H1 (cell line): ENCODE measurements around the gene OR52N2. TPM values are rescaled to one million over a fixed set of nuclear protein-coding genes. Genes with fewer than 3 reads are reported as not detected.

Experiments
- CTCF ChIA-PET: fragments of 300-600 bp; sonication (Branson Sonifier 250); formaldehyde crosslinking; loops from one replicate; lab custom pipeline; 2021; ENCODE audit not compliant: partially characterized antibody; lab: Charles Lee
- POLR2A ChIA-PET: fragments of 300-600 bp; sonication (Branson Sonifier 250); formaldehyde crosslinking; loops from one replicate; lab custom pipeline; 2021; ENCODE audit warnings: inconsistent platforms; ENCODE audit not compliant: partially characterized antibody; lab: Charles Lee
- DNase-seq, 2 experiments: peaks; one replicate each; pipeline versions ENCODE4 v3.0.0 to v3.0.0-alpha.2; 2010 to 2022; ENCODE audit warnings: low spot score in 2 of 2, low read depth in 1 of 2, mixed read lengths in 1 of 2
- FAIRE-seq: peaks from 2 replicates; lab custom pipeline; 2011; peaks lifted over from hg19 to GRCh38; lab: Jason Lieb, UNC
- H2AFZ ChIP-seq: 2 replicates; pipeline ENCODE4 v1.8.1; 2012; ENCODE audit warnings: low read length, inconsistent platforms
- H2AK5ac ChIP-seq: 2 replicates; pipeline ENCODE4 v1.6.1; 2013; ENCODE audit warnings: low read depth, low read length
- H2BK120ac ChIP-seq: replicated peaks from 2 replicates; pipeline ENCODE3; 2013; ENCODE audit warnings: low read depth, low read length, inconsistent platforms
- H2BK12ac ChIP-seq: 2 replicates; pipeline ENCODE4 v1.6.1; 2013; ENCODE audit warnings: low read depth, low read length
- H2BK15ac ChIP-seq: 2 replicates; pipeline ENCODE4 v1.6.1; 2013; ENCODE audit warnings: low read length
- H2BK20ac ChIP-seq: 2 replicates; pipeline ENCODE4 v1.6.1; 2013; ENCODE audit warnings: low read length
- H2BK5ac ChIP-seq: 2 replicates; pipeline ENCODE4 v1.6.1; 2013; ENCODE audit warnings: low read depth, low read length
- H3K14ac ChIP-seq: 2 replicates; pipeline ENCODE4 v1.6.1; 2013; ENCODE audit warnings: inconsistent platforms; ENCODE audit not compliant: insufficient read length
- H3K18ac ChIP-seq: 2 replicates; pipeline ENCODE4 v1.6.1; 2013; ENCODE audit warnings: low read length; ENCODE audit errors: extremely low read depth
- H3K23ac ChIP-seq: 2 replicates; pipeline ENCODE4 v1.6.1; 2013; ENCODE audit warnings: inconsistent platforms; ENCODE audit not compliant: insufficient read length
- H3K23me2 ChIP-seq: 2 replicates; pipeline ENCODE4 v1.6.1; 2013; ENCODE audit warnings: low read depth, low read length
- H3K27ac ChIP-seq: 2 replicates; pipeline ENCODE4 v1.6.1; 2011; ENCODE audit warnings: low read depth, low read length, inconsistent platforms
- H3K27me3 ChIP-seq, 4 experiments: replicated peaks in 1 of 4; 1 replicate in 1 of 4; 2 replicates in 3 of 4; pipeline versions ENCODE4 v1.6.1 to v1.8.1; 2011 to 2013; ENCODE audit warnings: low read length in 3 of 4, mild to moderate bottlenecking in 3 of 4, inconsistent platforms in 2 of 4, mixed read lengths in 2 of 4, moderate library complexity in 1 of 4; ENCODE audit not compliant: control insufficient read depth in 3 of 4, insufficient read depth in 3 of 4; ENCODE audit errors: extremely low read depth in 1 of 4
- H3K36me3 ChIP-seq, 4 experiments: 2 replicates each; pipeline versions ENCODE4 v1.6.1 to v1.8.1; 2011 to 2013; ENCODE audit warnings: mild to moderate bottlenecking in 4 of 4, low read length in 3 of 4, moderate library complexity in 2 of 4, control low read depth in 1 of 4, inconsistent platforms in 1 of 4; ENCODE audit not compliant: insufficient read depth in 4 of 4, control insufficient read depth in 2 of 4
- H3K4ac ChIP-seq: replicated peaks from 2 replicates; pipeline ENCODE3; 2013; ENCODE audit warnings: low read length, low read depth, mixed read lengths, inconsistent platforms; ENCODE audit not compliant: insufficient read length
- H3K4me1 ChIP-seq, 4 experiments: replicated peaks in 1 of 4; 1 replicate in 1 of 4; 2 replicates in 3 of 4; pipeline versions ENCODE4 v1.6.1 to v1.8.1; 2011 to 2013; ENCODE audit warnings: low read length in 3 of 4, inconsistent platforms in 2 of 4, mixed read lengths in 1 of 4; ENCODE audit not compliant: insufficient read depth in 4 of 4, control insufficient read depth in 3 of 4
- H3K4me2 ChIP-seq, 2 experiments: 2 replicates each; pipeline versions ENCODE4 v1.6.1 to v1.8.1; 2011 to 2013; ENCODE audit warnings: low read depth in 2 of 2, low read length in 2 of 2, control low read depth in 1 of 2, inconsistent platforms in 1 of 2, mild to moderate bottlenecking in 1 of 2; ENCODE audit not compliant: insufficient read depth in 1 of 2
- H3K4me3 ChIP-seq, 4 experiments: fragments of 200-600, 300-600 bp in 1 of 4; sonication (generic), shearing (Covaris generic), sonication (Bioruptor Twin) in 1 of 4; 2 replicates each; pipeline versions ENCODE4 v1.5.1 to v1.8.1; 2011 to 2016; ENCODE audit warnings: low read length in 4 of 4, low read depth in 3 of 4, control low read depth in 2 of 4, inconsistent platforms in 2 of 4, mild to moderate bottlenecking in 2 of 4, mixed read lengths in 1 of 4, moderate library complexity in 1 of 4; ENCODE audit not compliant: insufficient read depth in 2 of 4; ENCODE audit errors: extremely low read depth in 1 of 4
- H3K56ac ChIP-seq: replicated peaks from 2 replicates; pipeline ENCODE3; 2013; ENCODE audit warnings: low read depth, mild to moderate bottlenecking, mixed read lengths, low read length, inconsistent platforms; ENCODE audit not compliant: insufficient read length
- H3K79me1 ChIP-seq: 2 replicates; pipeline ENCODE4 v1.6.1; 2013; ENCODE audit warnings: low read depth, low read length, control low read depth
- H3K79me2 ChIP-seq, 2 experiments: 2 replicates each; pipeline versions ENCODE4 v1.6.1 to v1.8.1; 2012 to 2013; ENCODE audit warnings: low read length in 2 of 2, mild to moderate bottlenecking in 2 of 2, inconsistent platforms in 1 of 2; ENCODE audit not compliant: insufficient read depth in 2 of 2, control insufficient read depth in 1 of 2
- H3K9ac ChIP-seq, 4 experiments: replicated peaks in 1 of 4; 1 replicate in 1 of 4; 2 replicates in 3 of 4; pipeline versions ENCODE4 v1.6.1 to v1.8.1; 2011 to 2013; ENCODE audit warnings: low read depth in 3 of 4, low read length in 3 of 4, control low read depth in 2 of 4, mild to moderate bottlenecking in 2 of 4, moderate library complexity in 2 of 4, inconsistent platforms in 1 of 4; ENCODE audit errors: extremely low read depth in 1 of 4
- H3K9me3 ChIP-seq, 2 experiments: 2 replicates each; pipeline versions ENCODE4 v1.6.1 to v1.8.1; 2012 to 2013; ENCODE audit warnings: mild to moderate bottlenecking in 2 of 2, moderate library complexity in 2 of 2, control low read depth in 1 of 2, inconsistent platforms in 1 of 2, low read depth in 1 of 2, low read length in 1 of 2, mixed read lengths in 1 of 2; ENCODE audit not compliant: insufficient read depth in 2 of 2
- H4K20me1 ChIP-seq, 2 experiments: replicated peaks in 1 of 2; 2 replicates each; pipeline versions ENCODE3 to v1.8.1; 2011 to 2013; ENCODE audit warnings: inconsistent platforms in 2 of 2, low read length in 2 of 2, mild to moderate bottlenecking in 1 of 2; ENCODE audit not compliant: insufficient read depth in 2 of 2, control insufficient read depth in 1 of 2
- H4K5ac ChIP-seq: 2 replicates; pipeline ENCODE4 v1.6.1; 2013; ENCODE audit warnings: low read length, low read depth, mixed read lengths, inconsistent platforms; ENCODE audit not compliant: insufficient read length
- H4K8ac ChIP-seq: 2 replicates; pipeline ENCODE4 v1.8.0; 2013; ENCODE audit warnings: mild to moderate bottlenecking, moderate library complexity, low read length, inconsistent platforms; ENCODE audit not compliant: insufficient read depth; ENCODE audit errors: extremely low read depth
- H4K91ac ChIP-seq: replicated peaks from 2 replicates; pipeline ENCODE3; 2013; ENCODE audit warnings: low read length, mixed read lengths, inconsistent platforms; ENCODE audit not compliant: insufficient read length
- EP300 ChIP-seq, 2 experiments: IDR thresholded peaks; 1 replicate in 1 of 2; 2 replicates in 1 of 2; pipeline ENCODE4 v1.6.1; 2011 to 2012; ENCODE audit warnings: low read depth in 2 of 2, low read length in 2 of 2, mild to moderate bottlenecking in 2 of 2, borderline replicate concordance in 1 of 2, inconsistent platforms in 1 of 2, moderate library complexity in 1 of 2
- RNF2 ChIP-seq: fragments of 200-900, 300-1000 bp; sonication (generic); IDR thresholded peaks from 2 replicates; pipeline ENCODE4 v1.7.1; 2016; ENCODE audit warnings: borderline replicate concordance, low read depth, mild to moderate bottlenecking, antibody characterized with exemption, low read length; ENCODE audit not compliant: poor library complexity, severe bottlenecking; ENCODE audit errors: missing control alignments
- SAP30 ChIP-seq: fragments of 300-600 bp; sonication (generic); IDR thresholded peaks from 2 replicates; pipeline ENCODE4 v1.7.1; 2012; ENCODE audit warnings: low read length, moderate library complexity, mild to moderate bottlenecking, inconsistent platforms; ENCODE audit not compliant: insufficient read depth, insufficient replicate concordance
- TAF1 ChIP-seq: IDR thresholded peaks from 2 replicates; pipeline ENCODE4 v1.6.1; 2011; ENCODE audit warnings: mild to moderate bottlenecking, low read depth, low read length
- TCF12 ChIP-seq: IDR thresholded peaks from 2 replicates; pipeline ENCODE4 v1.6.1; 2011; ENCODE audit warnings: low read depth, mild to moderate bottlenecking, low read length
- WGBS, 2 experiments: shearing (Covaris generic) in 1 of 2; methylation state at CpG; one replicate each; pipeline versions ENCODE4 v1.1.6 to v1.1.7; 2013 to 2015; ENCODE audit warnings: low lambda C conversion rate in 2 of 2, mixed read lengths in 2 of 2, inconsistent platforms in 1 of 2, low coverage in 1 of 2, missing lambda C conversion rate in 1 of 2; ENCODE audit not compliant: insufficient replicate concordance in 2 of 2, insufficient coverage in 1 of 2, insufficient read length in 1 of 2; ENCODE audit errors: extremely low coverage in 1 of 2, missing lambda C conversion rate in 1 of 2; 5-methylcytosine and 5-hydroxymethylcytosine counted together
- polyA plus RNA-seq, 7 experiments: library from polyadenylated mRNA; depleted of rRNA in 3 of 7; stranded (reverse) in 5 of 7; unstranded in 2 of 7; fragments of >200 nt in 5 of 7; fragments of 200-250 nt in 2 of 7; gene quantifications; 1 replicate in 5 of 7; 2 replicates in 1 of 7; 4 replicates in 1 of 7; pipeline versions ENCODE4 v1.2.1 to v1.2.3, GENCODE V29; 2011 to 2013; ENCODE audit warnings: missing spikeins in 2 of 7, mixed read lengths in 2 of 7
- total RNA-seq: library from RNA; stranded (reverse); fragmentation: NEBNext Ultra II Directional; extraction: Animal tissue kit (Norgen Biotek cat#: 25700); gene quantifications from 2 replicates; pipeline ENCODE4 v1.2.1, GENCODE V29; 2021
- TF ChIP-seq, protein P1 (sequence below), 3 experiments: IDR thresholded peaks; 1 replicate in 2 of 3; 2 replicates in 1 of 3; pipeline versions ENCODE4 v1.5.1 to v1.6.1; 2011; ENCODE audit warnings: low read length in 3 of 3, mild to moderate bottlenecking in 3 of 3, inconsistent platforms in 2 of 3, low read depth in 1 of 3, moderate library complexity in 1 of 3; ENCODE audit not compliant: insufficient read depth in 1 of 3; ENCODE audit errors: control extremely low read depth in 1 of 3

OR52N2 gene
- total and polyA plus RNA-seq, 2 of the 8 experiments (the other 6 are each of a cell fraction or from before 2014, with no cell fraction given) = 0.39 to 4.8 TPM

GRCh38 chr11:5833446-5833845, 24.7 kb downstream of the OR52N2 start:
- TF ChIP-seq TAF1 (no peak), SAP30 (no peak), EP300 (IDR thresholded peaks at IDR 0.05; ENCODE audit: borderline replicate concordance in 1 of 2, low read depth in 2 of 2, low read length in 2 of 2) (no peak), TCF12 (no peak), RNF2 (no peak)
- TF ChIP-seq, protein P1, sequence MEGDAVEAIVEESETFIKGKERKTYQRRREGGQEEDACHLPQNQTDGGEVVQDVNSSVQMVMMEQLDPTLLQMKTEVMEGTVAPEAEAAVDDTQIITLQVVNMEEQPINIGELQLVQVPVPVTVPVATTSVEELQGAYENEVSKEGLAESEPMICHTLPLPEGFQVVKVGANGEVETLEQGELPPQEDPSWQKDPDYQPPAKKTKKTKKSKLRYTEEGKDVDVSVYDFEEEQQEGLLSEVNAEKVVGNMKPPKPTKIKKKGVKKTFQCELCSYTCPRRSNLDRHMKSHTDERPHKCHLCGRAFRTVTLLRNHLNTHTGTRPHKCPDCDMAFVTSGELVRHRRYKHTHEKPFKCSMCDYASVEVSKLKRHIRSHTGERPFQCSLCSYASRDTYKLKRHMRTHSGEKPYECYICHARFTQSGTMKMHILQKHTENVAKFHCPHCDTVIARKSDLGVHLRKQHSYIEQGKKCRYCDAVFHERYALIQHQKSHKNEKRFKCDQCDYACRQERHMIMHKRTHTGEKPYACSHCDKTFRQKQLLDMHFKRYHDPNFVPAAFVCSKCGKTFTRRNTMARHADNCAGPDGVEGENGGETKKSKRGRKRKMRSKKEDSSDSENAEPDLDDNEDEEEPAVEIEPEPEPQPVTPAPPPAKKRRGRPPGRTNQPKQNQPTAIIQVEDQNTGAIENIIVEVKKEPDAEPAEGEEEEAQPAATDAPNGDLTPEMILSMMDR (IDR thresholded peaks at IDR 0.05; ENCODE audit: control extremely low read depth in 1 of 3, insufficient read depth in 1 of 3, low read depth in 1 of 3, low read length in 3 of 3) = no peak
- no peak overlapping the region for H3K23ac ChIP-seq
- no peak overlapping the region for H2AFZ ChIP-seq
- H3K9ac ChIP-seq = no peak overlapping the region
- no peaks in the 10 kb centered on the region for H3K9me3 ChIP-seq
- H3K4me1 ChIP-seq = no peaks in the 10 kb centered on the region
- H4K91ac ChIP-seq = no peak overlapping the region
- FAIRE-seq (no peak), DNase-seq (no peak)
- no peak overlapping the region for H2BK5ac ChIP-seq
- H2BK120ac ChIP-seq = no peak overlapping the region
- no peak overlapping the region for H2BK15ac ChIP-seq
- ChIA-PET POLR2A (no interaction called here), CTCF (no interaction called here)
- no peaks in the 10 kb centered on the region for H3K36me3 ChIP-seq
- H3K4me3 ChIP-seq = no peak overlapping the region
- H3K27ac ChIP-seq = no peak overlapping the region
- no peaks in the 10 kb centered on the region for H4K20me1 ChIP-seq
- H2BK12ac ChIP-seq = no peak overlapping the region
- H3K27me3 ChIP-seq = no peaks in the 10 kb centered on the region
- WGBS, 2 experiments = 89% methylated on average over 2 of the region's 2 CpGs; no CpG with 5 or more reads in 1 of the 2 experiments
- H3K56ac ChIP-seq = no peak overlapping the region
- H3K23me2 ChIP-seq = no peaks in the 10 kb centered on the region
- no peak overlapping the region for H3K14ac ChIP-seq
- H3K79me2 ChIP-seq = no peaks in the 10 kb centered on the region
- no peaks in the 10 kb centered on the region for H3K79me1 ChIP-seq
- no peak overlapping the region for H2AK5ac ChIP-seq
- no peak overlapping the region for H3K4ac ChIP-seq
- no peak overlapping the region for H2BK20ac ChIP-seq
- H3K4me2 ChIP-seq = no peak overlapping the region
- no peak overlapping the region for H4K5ac ChIP-seq
- no peak overlapping the region for H3K18ac ChIP-seq
- H4K8ac ChIP-seq = no peak overlapping the region
